Adrenal gland (tissue), 12 donors: ENCODE results near the gene MYL12A. TPM values are rescaled to one million over a fixed set of nuclear protein-coding genes. Genes with fewer than 3 reads are reported as not detected.
A peak's percentile ranks its signal among the peaks of the same experiment; 100 is the strongest.

Experiments
- DNase-seq, 7 donors: peaks; one replicate each; pipeline ENCODE4 v3.0.0-alpha.2; 2019 to 2020
- H3K27ac ChIP-seq, 5 donors: fragments of 200-600 bp; sonication (generic) in 4 of 5; 1 replicate in 3 of 5; 2 replicates in 2 of 5; pipeline versions ENCODE4 v1.5.1 to v1.8.0; 2016 to 2020; ENCODE audit warnings: mild to moderate bottlenecking in 1 of 5
- H3K27me3 ChIP-seq: fragments of 200-600 bp; 2 replicates; pipeline ENCODE4 v1.8.0; 2021
- H3K36me3 ChIP-seq, 2 donors: fragments of 200-600 bp; replicated peaks in 1 of 2; 1 replicate in 1 of 2; 2 replicates in 1 of 2; pipeline versions ENCODE4 v1.5.1 to v1.8.0; 2018 to 2022
- H3K4me1 ChIP-seq, 2 donors: fragments of 200-600 bp; replicated peaks in 1 of 2; 1 replicate in 1 of 2; 2 replicates in 1 of 2; pipeline versions ENCODE4 v1.5.1 to v1.8.0; 2018 to 2021
- H3K4me3 ChIP-seq, 4 donors: fragments of 200-600 bp; sonication (generic) in 3 of 4; one replicate each; pipeline ENCODE4 v1.5.1; 2016 to 2018
- H3K9me3 ChIP-seq, 3 donors: fragments of 200-600 bp; sonication (generic) in 1 of 3; replicated peaks in 1 of 3; 1 replicate in 2 of 3; 2 replicates in 1 of 3; pipeline versions ENCODE4 v1.5.1 to v1.8.0; 2016 to 2021
- POLR2A ChIP-seq, 2 donors: fragments of 450-650 bp; IDR thresholded peaks; one replicate each; pipeline ENCODE4 v1.6.1; 2017; ENCODE audit warnings: antibody characterized with exemption in 2 of 2, mild to moderate bottlenecking in 2 of 2, moderate library complexity in 1 of 2
- WGBS, 4 donors: extraction: QIAGEN DNeasy Blood & Tissue Kit in 2 of 4; methylation state at CpG; one replicate each; pipeline versions ENCODE4 v1.1.5 to v1.1.7; 2013 to 2017; 5-methylcytosine and 5-hydroxymethylcytosine counted together
- intact Hi-C, 2 donors: fragments of 100-400 bp; cut with DNase I; formaldehyde crosslinking; loops; one replicate each; pipeline versions ENCODE4 v1.14.1 to v1.15.0; 2022 to 2023
- polyA plus RNA-seq, 3 donors: library from polyadenylated mRNA; stranded (reverse); fragments of 200-250 nt in 2 of 3; fragments of 350-450 nt in 1 of 3; fragmentation: Illumina TruSeq in 1 of 3; extraction: RNeasy Lipid Tissue Mini Kit (QIAGEN cat#74804) in 1 of 3; gene quantifications; one replicate each; pipeline ENCODE4 v1.2.3, GENCODE V29; 2013 to 2014
- total RNA-seq, 9 donors: library from RNA; depleted of rRNA in 4 of 9; stranded (reverse); fragments of >200 nt in 4 of 9; fragments of 120-200 nt in 1 of 9; fragmentation: NEBNext Ultra II Directional in 1 of 9; extraction: Animal tissue kit (Norgen Biotek cat#: 25700) in 1 of 9; gene quantifications; one replicate each; pipeline versions ENCODE4 v1.1.0 to v1.2.4, GENCODE V29; 2013 to 2023
- TF ChIP-seq, protein P1 (sequence below), 6 experiments: fragments of 450-650 bp in 4 of 6; fragments of 200-600 bp in 2 of 6; sonication (generic) in 1 of 6; IDR thresholded peaks; 1 replicate in 5 of 6; 2 replicates in 1 of 6; pipeline versions ENCODE4 v1.5.1 to v1.8.0; 2016 to 2021; ENCODE audit warnings: antibody characterized with exemption in 6 of 6, mild to moderate bottlenecking in 2 of 6, moderate library complexity in 1 of 6
- donor health status: healthy with polysubstance abuse.
- donor health status: Bipolar disorder and iron deficiency.
- donor health status: DM: yes; HTN: yes; CAD: no.
- donor health status: DM: no; HTN: no; CAD: no.
- donor health status: DM: no; HTN: no; CAD: no.
- donor health status: DM: yes; HTN: yes; CAD: no.

MYL12A gene
- total and polyA plus RNA-seq, 12 donors, result 191 to 436 (median 251) TPM

DNA sequence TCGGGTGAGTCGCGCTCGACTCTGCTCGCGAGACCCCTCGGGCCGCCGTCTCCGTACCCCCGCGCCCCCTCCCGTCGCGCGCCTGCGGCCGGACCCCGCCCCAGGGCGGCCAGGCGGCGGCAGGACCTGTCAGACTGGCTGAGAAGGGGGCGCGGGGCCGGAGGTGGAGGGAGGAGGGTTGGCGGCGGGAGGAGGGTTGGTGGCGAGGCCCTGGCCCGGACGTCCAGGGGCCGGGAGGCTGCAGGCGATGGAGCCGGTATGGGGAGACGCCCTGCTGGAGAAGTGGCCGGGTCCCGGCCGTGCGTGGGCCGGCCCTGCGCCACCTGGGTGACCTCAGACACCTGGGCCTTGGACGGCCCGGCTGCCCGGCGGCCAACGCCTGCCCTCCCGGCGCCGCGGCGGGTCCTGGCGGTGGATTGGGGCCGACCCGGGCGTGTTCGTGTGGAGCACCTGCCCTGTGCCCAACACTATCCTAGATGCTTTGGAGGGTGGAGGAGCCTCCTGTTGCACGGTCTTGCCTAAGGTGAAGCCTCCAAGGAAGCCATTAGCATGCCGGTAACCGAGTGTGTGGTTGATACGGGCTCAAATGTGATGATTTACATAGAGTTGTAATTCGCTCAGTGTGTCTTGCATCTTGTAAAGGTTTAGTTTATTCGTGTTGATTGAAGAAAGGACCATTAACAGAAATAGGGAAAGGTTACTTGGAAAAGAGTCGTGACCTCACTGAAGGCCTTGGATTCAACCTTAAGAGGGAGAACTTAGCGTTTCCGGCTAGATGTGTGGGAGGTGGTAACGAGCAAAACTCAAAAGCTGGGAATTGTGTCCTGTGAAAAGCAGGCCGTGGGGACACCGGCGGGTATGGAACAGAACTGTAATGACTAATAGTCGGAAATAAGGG, 14.9 kb downstream of the MYL12A start:
- DNase-seq, result peak in 3 of 7 donors; percentile 36 to 39 (median 39)
- Histone ChIP-seq H3K27me3 (no peaks in the 10 kb centered on the region), H3K36me3 (peaks cover 0 to 10% of the 10 kb centered on the region in 2 donors), H3K4me3 (peak overlapping the region; percentile 73 to 95 (median 85)), H3K4me1 (peaks cover 42 to 55% of the 10 kb centered on the region in 2 donors), H3K27ac (peak overlapping the region; percentile 82 to 98 (median 98)), H3K9me3 (no peaks in the 10 kb centered on the region)
- TF ChIP-seq, protein P1, sequence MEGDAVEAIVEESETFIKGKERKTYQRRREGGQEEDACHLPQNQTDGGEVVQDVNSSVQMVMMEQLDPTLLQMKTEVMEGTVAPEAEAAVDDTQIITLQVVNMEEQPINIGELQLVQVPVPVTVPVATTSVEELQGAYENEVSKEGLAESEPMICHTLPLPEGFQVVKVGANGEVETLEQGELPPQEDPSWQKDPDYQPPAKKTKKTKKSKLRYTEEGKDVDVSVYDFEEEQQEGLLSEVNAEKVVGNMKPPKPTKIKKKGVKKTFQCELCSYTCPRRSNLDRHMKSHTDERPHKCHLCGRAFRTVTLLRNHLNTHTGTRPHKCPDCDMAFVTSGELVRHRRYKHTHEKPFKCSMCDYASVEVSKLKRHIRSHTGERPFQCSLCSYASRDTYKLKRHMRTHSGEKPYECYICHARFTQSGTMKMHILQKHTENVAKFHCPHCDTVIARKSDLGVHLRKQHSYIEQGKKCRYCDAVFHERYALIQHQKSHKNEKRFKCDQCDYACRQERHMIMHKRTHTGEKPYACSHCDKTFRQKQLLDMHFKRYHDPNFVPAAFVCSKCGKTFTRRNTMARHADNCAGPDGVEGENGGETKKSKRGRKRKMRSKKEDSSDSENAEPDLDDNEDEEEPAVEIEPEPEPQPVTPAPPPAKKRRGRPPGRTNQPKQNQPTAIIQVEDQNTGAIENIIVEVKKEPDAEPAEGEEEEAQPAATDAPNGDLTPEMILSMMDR (IDR thresholded peaks at IDR 0.05), result no peak
- peak; percentile 32 to 69 for TF ChIP-seq POLR2A (IDR thresholded peaks at IDR 0.05)
- intact Hi-C loops, result loop anchor here (10.0 kb wide), 2 partner anchors 62 to 192 kb away; partner anchors contain the start of gene TGIF1 (in 1 of the 2)
- 0% methylated on average over 15 to 69 of the region's 69 CpGs for WGBS, 4 donors

DNA sequence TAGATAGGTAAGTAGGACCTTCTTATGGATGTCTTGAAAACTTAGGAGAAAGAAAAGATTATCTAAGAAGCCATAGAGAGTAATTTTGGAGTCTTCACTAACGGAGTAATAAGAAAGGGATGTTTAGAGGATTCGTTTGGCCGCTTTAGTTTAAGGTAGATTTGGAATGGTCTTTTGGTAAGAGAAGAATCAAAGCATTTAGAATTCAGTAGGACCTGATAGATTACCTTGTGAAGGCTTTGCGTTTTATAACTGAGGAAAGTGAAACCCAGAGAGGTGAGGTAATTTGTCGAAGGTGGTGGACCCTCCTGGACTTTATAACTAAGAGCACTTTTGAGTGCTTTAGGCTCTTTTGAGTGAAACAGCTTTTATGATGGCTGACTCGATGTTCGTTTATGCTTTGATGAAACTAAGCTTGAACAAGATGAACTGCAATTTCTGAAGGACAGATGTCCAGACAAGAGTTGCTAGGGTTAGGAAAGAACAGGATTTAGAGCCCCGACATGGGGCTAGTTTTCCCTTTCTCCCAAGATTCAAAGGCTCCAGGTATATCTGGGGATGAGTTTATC, 15.6 kb downstream of the MYL12A start:
- intact Hi-C loops, result loop anchor here (10.0 kb wide), 2 partner anchors 62 to 192 kb away; partner anchors contain the start of gene TGIF1 (in 1 of the 2)
- WGBS, 4 donors, result 13 to 14% (median 14%) methylated on average over 8 of the region's 8 CpGs
- Histone ChIP-seq H3K27ac (peak overlapping the region; percentile 82 to 98 (median 98)), H3K4me3 (peak overlapping the region; percentile 73 to 95 (median 85)), H3K36me3 (peaks cover 0 to 2% of the 10 kb centered on the region in 2 donors), H3K4me1 (peaks cover 48 to 61% of the 10 kb centered on the region in 2 donors), H3K27me3 (no peaks in the 10 kb centered on the region), H3K9me3 (no peaks in the 10 kb centered on the region)
- no peak for TF ChIP-seq POLR2A (IDR thresholded peaks at IDR 0.05)
- TF ChIP-seq, protein P1 (IDR thresholded peaks at IDR 0.05), result no peak
- no peak for DNase-seq

DNA sequence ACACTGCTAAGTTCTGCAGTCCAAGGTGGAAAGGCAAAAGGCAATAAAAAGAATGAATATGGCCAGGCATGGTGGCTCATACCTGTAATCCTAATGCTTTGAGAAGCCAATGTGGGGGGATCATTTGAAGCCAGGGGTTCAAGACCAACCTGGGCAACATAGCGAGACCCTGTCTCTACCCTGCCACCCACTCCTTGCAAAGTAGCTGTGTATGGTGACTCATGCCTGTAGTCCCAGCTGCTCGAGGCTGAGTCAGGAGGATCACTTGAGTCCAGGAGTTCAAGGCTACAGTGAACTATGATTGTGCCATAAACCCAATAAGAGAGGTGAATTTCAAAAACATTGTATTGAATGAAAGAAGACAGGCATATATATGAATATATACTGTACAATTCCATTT, 16.8 kb downstream of the MYL12A start:
- peak overlapping the region in 1 of 4 donors; percentile 79 for H3K4me3 ChIP-seq
- intact Hi-C loops, result loop anchor here (10.0 kb wide), 2 partner anchors 60 to 190 kb away; partner anchors contain the start of gene TGIF1 (in 1 of the 2)
- DNase-seq, result peak; percentile 41 to 80 (median 77)
- 29 to 42% (median 35%) methylated on average over 2 of the region's 2 CpGs for WGBS, 4 donors
- H3K36me3 ChIP-seq, result no peaks in the 10 kb centered on the region
- no peaks in the 10 kb centered on the region for H3K9me3 ChIP-seq
- no peaks in the 10 kb centered on the region for H3K27me3 ChIP-seq
- peaks cover 56 to 73% of the 10 kb centered on the region in 2 donors for H3K4me1 ChIP-seq
- peak overlapping the region in 3 of 5 donors; percentile 48 to 98 (median 98) for H3K27ac ChIP-seq
- TF ChIP-seq, protein P1 (IDR thresholded peaks at IDR 0.05), result no peak
- TF ChIP-seq POLR2A (IDR thresholded peaks at IDR 0.05), result peak in 1 of 2 donors; percentile 67

DNA sequence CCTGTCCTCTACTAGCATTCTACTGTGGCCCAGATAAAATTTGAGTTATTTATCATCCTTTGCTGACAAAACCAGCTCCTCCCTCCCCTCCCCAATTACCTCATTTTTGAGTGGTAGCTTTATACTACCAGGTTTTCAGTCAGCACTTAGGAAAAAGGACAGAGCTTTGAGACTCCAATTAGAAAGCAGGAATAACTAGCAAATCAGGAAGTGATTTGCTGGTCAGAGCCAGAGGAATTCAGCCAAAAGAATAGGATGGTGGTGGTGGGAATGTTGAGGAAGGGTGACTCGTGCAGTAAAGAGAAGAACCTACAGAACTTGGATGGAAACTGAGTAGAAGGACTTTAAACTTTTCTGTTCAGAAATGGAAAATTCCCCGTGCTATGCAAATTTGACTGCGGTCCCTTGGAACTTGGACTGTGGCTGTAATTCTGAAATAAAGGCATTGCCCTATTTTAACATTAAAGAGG, 18.0 kb downstream of the MYL12A start:
- Histone ChIP-seq H3K27me3 (no peaks in the 10 kb centered on the region), H3K27ac (peak overlapping the region; percentile 42 to 98 (median 58)), H3K9me3 (no peaks in the 10 kb centered on the region), H3K4me1 (peaks cover 55 to 77% of the 10 kb centered on the region in 2 donors), H3K36me3 (no peaks in the 10 kb centered on the region), H3K4me3 (peak overlapping the region in 1 of 4 donors; percentile 1)
- TF ChIP-seq, protein P1 (IDR thresholded peaks at IDR 0.05), result no peak
- TF ChIP-seq POLR2A (IDR thresholded peaks at IDR 0.05), result no peak
- no peak for DNase-seq
- 29 to 42% (median 34%) methylated on average over 3 of the region's 3 CpGs for WGBS, 4 donors
- intact Hi-C loops, result loop anchor here (10.0 kb wide), 2 partner anchors 59 to 189 kb away; partner anchors contain the start of gene TGIF1 (in 1 of the 2)
